HEK293 (cell line): Measurements from ENCODE around the gene MASP1.

Experiments used
- BCL6B ChIP-seq: fragments of 450-650 bp; formaldehyde crosslinking; IDR thresholded peaks from 2 replicates; pipeline ENCODE4 v1.5.1; 2017; ENCODE audit warnings: missing biosample characterization, missing genetic modification characterization
- CTCF ChIP-seq: fragments of 450-650 bp; formaldehyde crosslinking; IDR thresholded peaks from 2 replicates; pipeline ENCODE4 v1.5.1; 2016; ENCODE audit warnings: missing biosample characterization, missing genetic modification characterization
- PBX3 ChIP-seq: sonication (generic); formaldehyde crosslinking; IDR thresholded peaks from 2 replicates; pipeline ENCODE4 v1.8.1; 2022; ENCODE audit warnings: mild to moderate bottlenecking, moderate library complexity, missing genetic modification reagents
- TCF7L2 ChIP-seq: IDR thresholded peaks from 2 replicates; pipeline ENCODE4 v1.6.1; 2011; ENCODE audit warnings: low read depth, mild to moderate bottlenecking, inconsistent platforms, low read length, moderate library complexity, borderline replicate concordance
- ZNF501 ChIP-seq: fragments of 450-650 bp; formaldehyde crosslinking; IDR thresholded peaks from 2 replicates; pipeline ENCODE4 v1.5.1; 2016; ENCODE audit warnings: missing biosample characterization, missing genetic modification characterization
- ZNF548 ChIP-seq: fragments of 450-650 bp; formaldehyde crosslinking; IDR thresholded peaks from 2 replicates; pipeline ENCODE4 v1.5.1; 2016; ENCODE audit warnings: missing biosample characterization, missing genetic modification characterization
- ZNF768 ChIP-seq: fragments of 450-650 bp; formaldehyde crosslinking; IDR thresholded peaks from 2 replicates; pipeline ENCODE4 v1.5.1; 2018; ENCODE audit warnings: missing biosample characterization, mild to moderate bottlenecking, missing genetic modification characterization

GRCh38 chr3:187259171-187259570 is 32.4 kb downstream of the MASP1 start:
- TF ChIP-seq CTCF (tag by site-specific recombination): no peak
- TF ChIP-seq ZNF768 (tag by site-specific recombination): no peak
- TF ChIP-seq TCF7L2: no peak
- no peak for TF ChIP-seq ZNF548 (tag by site-specific recombination)
- no peak for TF ChIP-seq PBX3 (CRISPR knock-in tag)
- no peak for TF ChIP-seq ZNF501
- TF ChIP-seq BCL6B (tag by site-specific recombination): no peak
